Stimulated activated CD8-positive, alpha-beta memory T cell treated with anti-CD3 and anti-CD28 coated beads, Interleukin-15, amount 100 ng/mL, for 1 hour (primary cell): ENCODE measurements around the gene SLC30A3.

Source experiments
- DNase-seq: peaks from one replicate; pipeline ENCODE4 v3.0.0-alpha.2; 2020; ENCODE audit warnings: low read depth

The SLC30A3 gene

GRCh38 chr2:27258051-27258450 lies 4.8 kb downstream of the SLC30A3 start:
- no peak for DNase-seq

- DNase-seq = no peak
Observed at GRCh38 chr2:27256855-27257454, 5.9 kb downstream of the SLC30A3 start.

DNA sequence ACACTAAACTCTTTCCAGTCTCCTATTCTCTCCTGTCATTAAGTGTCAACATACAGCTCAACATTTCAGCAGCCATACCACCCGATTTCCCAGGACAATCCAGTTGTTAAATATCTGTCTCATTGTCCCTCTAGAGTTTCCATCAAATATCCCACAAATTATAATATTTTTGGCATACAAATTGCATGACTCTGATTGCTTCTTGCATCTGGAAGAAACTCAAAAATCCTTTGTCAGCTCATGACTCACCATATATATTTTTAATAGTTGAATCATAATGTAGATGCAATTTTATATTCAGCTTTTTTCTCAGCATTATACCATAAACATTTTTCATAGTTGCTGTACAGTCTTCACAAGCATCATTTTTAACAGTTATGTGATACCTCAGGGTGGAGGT lies 7.2 kb downstream of the SLC30A3 start:
- DNase-seq = no peak

- DNase-seq = no peak
Observed at GRCh38 chr2:27255187-27255586, 7.7 kb downstream of the SLC30A3 start.

- no peak for DNase-seq
Observed at GRCh38 chr2:27251766-27252165, 11.1 kb downstream of the SLC30A3 start.

GRCh38 chr2:27250652-27251379 lies 12.0 kb downstream of the SLC30A3 start:
- DNase-seq = no peak

DNA sequence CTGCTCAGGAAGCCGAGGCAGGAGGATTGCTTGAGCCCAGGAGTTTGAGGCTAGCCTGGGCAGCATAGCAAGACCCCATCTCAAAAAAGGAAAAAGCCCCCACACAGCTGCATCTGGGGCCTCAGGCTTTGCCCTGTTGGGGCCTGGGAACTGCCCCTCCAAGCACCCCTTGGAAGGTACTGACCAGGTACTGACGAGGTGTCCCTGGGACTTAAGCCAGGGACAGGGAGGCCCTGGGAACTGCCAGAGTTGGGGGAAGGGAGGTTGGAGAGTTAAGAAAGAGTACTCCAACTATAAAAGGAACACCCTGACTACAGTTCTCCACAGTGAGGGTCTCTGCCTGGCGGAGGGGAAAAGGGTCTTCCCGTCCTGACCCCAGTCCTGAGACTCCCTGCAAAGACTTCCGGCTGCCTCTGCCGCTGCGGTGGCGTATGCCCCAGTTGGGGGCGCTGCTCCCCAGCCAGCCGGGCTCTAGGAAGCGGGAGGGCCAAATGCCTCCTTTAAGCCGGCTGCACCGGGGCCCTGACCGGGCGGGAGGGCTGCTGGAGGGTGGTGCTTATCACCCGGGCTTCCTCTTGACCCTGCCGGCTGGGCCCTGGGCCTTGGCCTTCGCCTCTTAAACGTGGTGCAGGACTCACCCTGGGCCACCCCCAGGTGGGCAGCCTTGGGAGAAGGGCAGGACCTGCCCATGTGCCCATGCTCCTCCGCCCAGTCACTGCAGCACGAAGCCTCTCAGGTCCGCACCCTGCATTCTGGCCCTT lies 12.8 kb downstream of the SLC30A3 start:
- peak; percentile 19 for DNase-seq

DNA sequence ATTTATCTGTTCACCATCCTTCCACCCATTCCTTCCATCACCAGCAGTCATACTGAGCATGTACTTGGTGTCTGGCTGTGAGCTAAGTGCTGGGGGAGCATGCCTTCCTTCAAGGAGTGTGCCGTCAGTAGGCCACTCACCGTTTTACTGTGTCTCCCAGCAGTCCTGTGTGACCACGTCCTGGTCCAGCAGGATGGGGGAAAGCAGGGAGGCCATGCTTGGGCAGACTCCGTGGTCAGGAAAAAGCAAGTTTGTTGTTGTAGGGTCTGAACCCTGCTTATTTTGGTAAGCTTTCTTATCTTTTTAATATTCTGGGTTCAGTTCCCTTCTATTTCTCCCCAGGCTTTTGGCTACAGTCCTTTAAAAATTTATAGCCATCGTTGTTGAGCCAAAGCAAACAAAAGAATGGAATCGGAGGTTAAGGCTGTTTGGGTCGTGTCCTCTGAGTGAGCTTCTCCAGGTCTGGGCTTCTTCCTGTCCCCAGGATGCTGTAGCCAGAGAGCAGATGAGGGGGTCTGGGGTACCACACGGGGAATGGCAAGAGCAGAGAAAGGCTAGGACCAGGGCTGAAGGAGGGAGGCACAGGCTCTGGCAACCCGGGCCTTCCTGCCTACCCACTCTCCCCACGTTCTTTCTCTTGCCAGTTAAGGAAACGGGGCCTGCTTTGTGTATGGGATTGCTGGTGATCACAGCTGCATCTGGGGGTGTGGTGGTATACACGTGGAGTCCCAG lies 13.5 kb downstream of the SLC30A3 start:
- DNase-seq = no peak

DNA sequence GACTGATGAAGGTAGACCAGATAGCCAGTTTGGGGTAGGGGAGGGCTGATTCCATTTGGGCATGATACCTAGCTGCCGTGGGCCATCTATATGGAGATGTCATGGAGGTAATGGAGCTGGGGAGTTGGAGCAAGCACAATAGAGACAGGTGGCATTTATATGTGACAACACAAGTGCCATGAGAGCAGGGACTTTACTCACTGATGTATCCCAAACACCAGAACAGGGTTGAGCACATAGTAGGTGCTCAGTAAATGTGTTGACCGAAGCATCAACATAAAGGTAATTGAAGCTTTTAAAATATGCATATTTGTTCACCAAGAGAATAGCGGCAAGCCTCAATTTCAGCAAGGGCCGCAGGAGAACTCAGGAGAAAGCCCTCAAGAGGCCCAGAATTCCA lies 15.0 kb downstream of the SLC30A3 start:
- no peak for DNase-seq

DNA sequence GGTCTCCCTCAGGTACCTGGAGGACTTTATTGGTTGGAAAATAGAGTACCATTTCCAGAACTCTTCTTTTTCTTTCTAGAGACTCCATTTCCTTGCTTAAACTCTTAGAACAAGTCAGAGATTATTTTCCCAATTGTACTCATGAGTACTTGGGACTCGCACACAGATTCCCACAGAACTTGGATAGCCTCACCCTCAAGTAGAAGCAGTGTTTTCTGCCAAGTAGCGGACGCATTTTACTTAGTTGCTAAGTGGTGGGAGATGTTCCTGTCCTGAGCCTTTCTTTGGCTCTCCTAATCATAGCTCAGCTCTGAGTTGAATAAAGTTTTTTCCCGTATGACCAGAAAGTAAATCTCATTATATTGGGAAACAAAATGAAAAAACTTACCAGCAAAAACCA lies 17.2 kb downstream of the SLC30A3 start:
- no peak for DNase-seq

GRCh38 chr2:27245116-27245515 lies 17.7 kb downstream of the SLC30A3 start:
- DNase-seq = no peak

DNA sequence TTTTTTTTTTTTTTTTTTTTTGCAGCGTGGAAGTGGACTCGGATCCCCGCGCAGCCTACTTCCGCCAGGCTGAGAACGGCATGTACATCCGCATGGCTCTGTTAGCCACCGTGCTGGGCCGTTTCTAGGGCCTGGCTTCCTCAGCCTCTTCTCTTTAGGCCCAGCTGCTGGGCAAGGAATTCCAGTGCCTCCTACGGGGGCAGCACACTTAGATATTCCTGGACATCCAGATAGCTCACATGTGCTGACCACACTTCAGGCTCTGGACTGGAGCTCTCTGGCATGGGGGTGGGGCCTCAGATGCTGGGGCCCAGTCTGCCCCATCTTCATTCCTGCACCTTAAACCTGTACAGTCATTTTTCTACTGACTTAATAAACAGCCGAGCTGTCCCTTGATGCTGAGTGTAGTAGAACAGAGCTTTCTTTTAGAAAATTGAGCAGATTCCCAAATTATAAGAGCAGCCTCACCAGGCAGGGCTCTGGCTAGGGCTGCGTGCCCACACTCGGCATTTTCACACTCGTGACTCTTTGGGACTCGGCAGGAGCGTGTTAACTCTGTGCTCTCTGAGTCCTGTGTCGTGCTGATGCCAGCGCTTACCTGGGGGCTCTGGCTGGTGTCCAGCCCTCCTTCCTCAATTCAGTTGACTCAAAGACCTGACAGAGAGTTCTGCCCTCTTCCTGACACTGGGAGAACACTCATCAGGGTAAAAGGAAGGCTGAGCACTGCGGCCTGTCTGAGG lies 19.3 kb downstream of the SLC30A3 start:
- no peak for DNase-seq

DNA sequence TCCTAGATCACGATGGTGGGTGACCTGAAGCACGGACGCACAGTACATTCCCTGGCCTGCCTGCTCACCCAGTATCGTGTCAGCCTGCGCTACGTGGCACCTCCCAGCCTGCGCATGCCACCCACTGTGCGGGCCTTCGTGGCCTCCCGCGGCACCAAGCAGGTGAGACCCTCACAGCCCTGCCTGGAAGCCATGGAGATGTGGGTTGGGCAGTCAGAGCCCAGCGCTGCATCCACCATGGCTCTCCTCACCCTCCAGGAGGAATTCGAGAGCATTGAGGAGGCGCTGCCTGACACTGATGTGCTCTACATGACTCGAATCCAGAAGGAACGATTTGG lies 20.3 kb downstream of the SLC30A3 start:
- no peak for DNase-seq

DNA sequence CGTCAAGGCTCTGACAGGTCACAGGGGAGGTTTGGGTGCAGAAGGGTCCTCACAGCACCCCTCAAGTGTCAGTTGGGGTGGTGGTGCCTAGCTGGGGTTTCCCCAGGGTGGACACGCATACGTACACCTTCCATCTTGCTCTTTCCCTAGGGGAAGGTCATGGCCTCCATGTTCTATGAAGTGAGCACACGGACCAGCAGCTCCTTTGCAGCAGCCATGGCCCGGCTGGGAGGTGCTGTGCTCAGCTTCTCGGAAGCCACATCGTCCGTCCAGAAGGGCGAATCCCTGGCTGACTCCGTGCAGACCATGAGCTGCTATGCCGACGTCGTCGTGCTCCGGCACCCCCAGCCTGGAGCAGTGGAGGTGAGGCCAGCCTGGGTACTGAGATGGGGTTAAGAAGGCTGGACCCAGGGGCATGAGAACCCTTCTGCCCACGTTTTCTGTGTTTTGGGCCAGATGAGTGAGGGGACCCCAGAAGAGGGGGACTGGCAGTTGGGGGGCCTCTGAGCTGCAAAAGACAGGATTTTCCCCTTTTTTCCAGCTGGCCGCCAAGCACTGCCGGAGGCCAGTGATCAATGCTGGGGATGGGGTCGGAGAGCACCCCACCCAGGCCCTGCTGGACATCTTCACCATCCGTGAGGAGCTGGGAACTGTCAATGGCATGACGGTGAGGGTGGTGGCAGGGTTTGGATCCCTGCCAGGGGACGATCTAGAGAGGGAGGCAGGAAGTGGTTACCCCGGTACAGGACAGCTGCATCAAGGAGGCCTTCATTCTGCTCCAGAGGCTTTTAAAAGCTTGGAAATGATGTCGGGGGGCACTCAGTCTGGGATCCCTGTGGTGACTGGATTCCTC lies 20.9 kb downstream of the SLC30A3 start:
- DNase-seq = no peak

GRCh38 chr2:27240406-27240805 lies 22.4 kb downstream of the SLC30A3 start:
- no peak for DNase-seq

DNA sequence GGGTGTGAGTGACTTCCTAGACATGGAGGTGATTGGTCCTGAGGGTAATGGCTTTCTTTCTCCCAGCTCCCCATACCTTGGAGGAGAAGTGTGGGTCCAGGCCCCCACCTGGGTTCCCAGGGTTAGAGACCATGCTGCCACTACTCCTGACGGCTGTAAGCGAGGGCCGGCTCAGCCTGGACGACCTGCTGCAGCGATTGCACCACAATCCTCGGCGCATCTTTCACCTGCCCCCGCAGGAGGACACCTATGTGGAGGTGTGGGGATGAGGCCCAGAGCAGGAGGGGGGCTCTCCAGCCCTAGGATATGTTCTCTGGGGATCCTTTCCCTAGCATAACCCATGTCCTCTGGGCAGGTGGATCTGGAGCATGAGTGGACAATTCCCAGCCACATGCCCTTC lies 23.9 kb downstream of the SLC30A3 start:
- DNase-seq = no peak

DNA sequence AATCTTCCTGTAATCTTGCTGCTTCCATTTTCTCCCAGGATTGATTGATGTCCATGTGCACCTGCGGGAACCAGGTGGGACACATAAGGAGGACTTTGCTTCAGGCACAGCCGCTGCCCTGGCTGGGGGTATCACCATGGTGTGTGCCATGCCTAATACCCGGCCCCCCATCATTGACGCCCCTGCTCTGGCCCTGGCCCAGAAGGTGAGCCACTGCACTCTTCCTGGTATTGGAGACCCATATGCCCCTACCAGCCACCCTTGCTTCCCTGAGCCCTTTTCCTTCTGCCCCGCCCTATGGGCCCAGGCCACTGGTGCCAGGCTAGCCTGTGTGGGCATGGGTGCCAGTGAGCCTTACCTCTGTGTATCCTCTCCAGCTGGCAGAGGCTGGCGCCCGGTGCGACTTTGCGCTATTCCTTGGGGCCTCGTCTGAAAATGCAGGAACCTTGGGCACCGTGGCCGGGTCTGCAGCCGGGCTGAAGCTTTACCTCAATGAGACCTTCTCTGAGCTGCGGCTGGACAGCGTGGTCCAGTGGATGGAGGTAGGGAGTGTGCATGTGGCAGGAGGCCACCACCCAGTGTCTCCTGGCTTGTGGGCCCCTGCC lies 25.4 kb downstream of the SLC30A3 start:
- no peak for DNase-seq

- DNase-seq = no peak
Observed at GRCh38 chr2:27236626-27237025, 26.2 kb downstream of the SLC30A3 start.

- no peak for DNase-seq
Observed at GRCh38 chr2:27236136-27236535, 26.7 kb downstream of the SLC30A3 start.

- DNase-seq = no peak
Observed at GRCh38 chr2:27233341-27233740, 29.5 kb downstream of the SLC30A3 start.

- DNase-seq = no peak
Observed at GRCh38 chr2:27231921-27232320, 30.9 kb downstream of the SLC30A3 start.
